ENCODE results near the gene PTK6. TPM values are rescaled to one million over a fixed set of nuclear protein-coding genes. Genes with fewer than 3 reads are reported as not detected.
"Not testable (repeated sequence)": the region's sequence is repeated elsewhere in the genome, so short reads cannot be mapped to it uniquely, and the experiment has no call there.

Gene PTK6
- total and polyA plus RNA-seq, 5 donors from 2014 or later = 0.15 to 0.21 (median 0.19) TPM; not detected in 1

GRCh38 chr20:63486300-63486855 lies 50.8 kb downstream of the PTK6 start:
- Mint-ChIP-seq H3K36me3 (no peaks in the 10 kb centered on the region), H3K4me1 (peaks cover 0 to 3% (median 0%) of the 10 kb centered on the region in 4 donors), H3K27ac (no peak overlapping the region), H3K9me3 (no peaks in the 10 kb centered on the region), H3K27me3 (peaks cover 17% of the 10 kb centered on the region), H3K4me3 (no peak overlapping the region)
- H3K27me3 ChIP-seq (ENCODE audit: control insufficient read depth, insufficient read depth, low read length) = no peaks in the 10 kb centered on the region
- no peaks in the 10 kb centered on the region for H3K36me3 ChIP-seq (ENCODE audit: control insufficient read depth, insufficient read depth, low read length)
- no peaks in the 10 kb centered on the region for H3K4me1 ChIP-seq (ENCODE audit: control insufficient read depth, insufficient read depth, low read length, poor library complexity, severe bottlenecking)
- H3K9me3 ChIP-seq (ENCODE audit: control insufficient read depth in 2 of 2, low read length in 2 of 2) = no peaks in the 10 kb centered on the region
- no peak overlapping the region for H3K4me3 ChIP-seq (ENCODE audit: low read depth, low read length)
- DNase-seq = no peak
- no peak overlapping the region for H3K27ac ChIP-seq (ENCODE audit: insufficient read depth, low read length, poor library complexity, severe bottlenecking)
- ATAC-seq (ENCODE audit: low read depth in 2 of 2) = no peak

- Mint-ChIP-seq H3K27me3 (peaks cover 21% of the 10 kb centered on the region), H3K9me3 (no peaks in the 10 kb centered on the region), H3K4me3 (no peak overlapping the region), H3K36me3 (no peaks in the 10 kb centered on the region), H3K27ac (no peak overlapping the region), H3K4me1 (peaks cover 0 to 3% (median 0%) of the 10 kb centered on the region in 4 donors)
- Histone ChIP-seq H3K27me3 (ENCODE audit: control insufficient read depth, insufficient read depth, low read length) (no peaks in the 10 kb centered on the region), H3K27ac (ENCODE audit: insufficient read depth, low read length, poor library complexity, severe bottlenecking) (no peak overlapping the region), H3K36me3 (ENCODE audit: control insufficient read depth, insufficient read depth, low read length) (no peaks in the 10 kb centered on the region), H3K4me1 (ENCODE audit: control insufficient read depth, insufficient read depth, low read length, poor library complexity, severe bottlenecking) (no peaks in the 10 kb centered on the region), H3K4me3 (ENCODE audit: low read depth, low read length) (no peak overlapping the region), H3K9me3 (ENCODE audit: control insufficient read depth in 2 of 2, low read length in 2 of 2) (no peaks in the 10 kb centered on the region)
- DNase-seq (no peak), ATAC-seq (ENCODE audit: low read depth in 2 of 2) (no peak)
Measured at GRCh38 chr20:63484651-63485403, 52.3 kb downstream of the PTK6 start.

GRCh38 chr20:63484236-63484635 lies 52.9 kb downstream of the PTK6 start:
- no peak overlapping the region for H3K4me3 Mint-ChIP-seq
- no peak overlapping the region for H3K27ac Mint-ChIP-seq
- H3K9me3 ChIP-seq (ENCODE audit: control insufficient read depth in 2 of 2, low read length in 2 of 2) = no peaks in the 10 kb centered on the region
- H3K4me1 Mint-ChIP-seq = peaks cover 0 to 3% (median 0%) of the 10 kb centered on the region in 4 donors
- ATAC-seq (ENCODE audit: low read depth in 2 of 2) = no peak
- no peaks in the 10 kb centered on the region for H3K9me3 Mint-ChIP-seq
- DNase-seq = no peak
- peaks cover 15% of the 10 kb centered on the region for H3K27me3 Mint-ChIP-seq
- H3K4me1 ChIP-seq (ENCODE audit: control insufficient read depth, insufficient read depth, low read length, poor library complexity, severe bottlenecking) = no peaks in the 10 kb centered on the region
- H3K36me3 ChIP-seq (ENCODE audit: control insufficient read depth, insufficient read depth, low read length) = no peaks in the 10 kb centered on the region
- no peak overlapping the region for H3K27ac ChIP-seq (ENCODE audit: insufficient read depth, low read length, poor library complexity, severe bottlenecking)
- no peaks in the 10 kb centered on the region for H3K36me3 Mint-ChIP-seq
- H3K27me3 ChIP-seq (ENCODE audit: control insufficient read depth, insufficient read depth, low read length) = no peaks in the 10 kb centered on the region
- no peak overlapping the region for H3K4me3 ChIP-seq (ENCODE audit: low read depth, low read length)

- Histone ChIP-seq H3K4me3 (ENCODE audit: low read depth, low read length) (no peak overlapping the region), H3K27me3 (ENCODE audit: control insufficient read depth, insufficient read depth, low read length) (no peaks in the 10 kb centered on the region), H3K36me3 (ENCODE audit: control insufficient read depth, insufficient read depth, low read length) (no peaks in the 10 kb centered on the region), H3K9me3 (ENCODE audit: control insufficient read depth in 2 of 2, low read length in 2 of 2) (no peaks in the 10 kb centered on the region), H3K4me1 (ENCODE audit: control insufficient read depth, insufficient read depth, low read length, poor library complexity, severe bottlenecking) (no peaks in the 10 kb centered on the region), H3K27ac (ENCODE audit: insufficient read depth, low read length, poor library complexity, severe bottlenecking) (no peak overlapping the region)
- no peak overlapping the region for H3K27ac Mint-ChIP-seq
- H3K27me3 Mint-ChIP-seq = peaks cover 14% of the 10 kb centered on the region
- DNase-seq (no peak), ATAC-seq (ENCODE audit: low read depth in 2 of 2) (no peak)
- H3K4me1 Mint-ChIP-seq = peaks cover 0 to 3% (median 0%) of the 10 kb centered on the region in 4 donors
- H3K4me3 Mint-ChIP-seq = no peak overlapping the region
- no peaks in the 10 kb centered on the region for H3K36me3 Mint-ChIP-seq
- H3K9me3 Mint-ChIP-seq = no peaks in the 10 kb centered on the region
Measured at GRCh38 chr20:63483834-63484233, 53.3 kb downstream of the PTK6 start.

GRCh38 chr20:63482021-63482587 lies 55.1 kb downstream of the PTK6 start:
- Mint-ChIP-seq H3K36me3 (no peaks in the 10 kb centered on the region), H3K27me3 (peaks cover 24% of the 10 kb centered on the region), H3K4me3 (no peak overlapping the region), H3K4me1 (peaks cover 0 to 3% (median 0%) of the 10 kb centered on the region in 4 donors), H3K27ac (no peak overlapping the region), H3K9me3 (no peaks in the 10 kb centered on the region)
- H3K4me3 ChIP-seq (ENCODE audit: low read depth, low read length) = no peak overlapping the region
- no peak for DNase-seq
- H3K36me3 ChIP-seq (ENCODE audit: control insufficient read depth, insufficient read depth, low read length) = no peaks in the 10 kb centered on the region
- no peak for ATAC-seq (ENCODE audit: low read depth in 2 of 2)
- no peaks in the 10 kb centered on the region for H3K4me1 ChIP-seq (ENCODE audit: control insufficient read depth, insufficient read depth, low read length, poor library complexity, severe bottlenecking)
- H3K27me3 ChIP-seq (ENCODE audit: control insufficient read depth, insufficient read depth, low read length) = no peaks in the 10 kb centered on the region
- H3K9me3 ChIP-seq (ENCODE audit: control insufficient read depth in 2 of 2, low read length in 2 of 2) = no peaks in the 10 kb centered on the region
- H3K27ac ChIP-seq (ENCODE audit: insufficient read depth, low read length, poor library complexity, severe bottlenecking) = no peak overlapping the region

GRCh38 chr20:63481503-63481902 lies 55.7 kb downstream of the PTK6 start:
- no peaks in the 10 kb centered on the region for H3K36me3 ChIP-seq (ENCODE audit: control insufficient read depth, insufficient read depth, low read length)
- H3K27me3 ChIP-seq (ENCODE audit: control insufficient read depth, insufficient read depth, low read length) = no peaks in the 10 kb centered on the region
- Mint-ChIP-seq H3K4me3 (no peak overlapping the region), H3K36me3 (no peaks in the 10 kb centered on the region), H3K9me3 (no peaks in the 10 kb centered on the region), H3K27me3 (peaks cover 30% of the 10 kb centered on the region), H3K4me1 (peaks cover 0 to 3% (median 0%) of the 10 kb centered on the region in 4 donors), H3K27ac (no peak overlapping the region)
- ATAC-seq (ENCODE audit: low read depth in 2 of 2) (no peak), DNase-seq (no peak)
- H3K4me1 ChIP-seq (ENCODE audit: control insufficient read depth, insufficient read depth, low read length, poor library complexity, severe bottlenecking) = no peaks in the 10 kb centered on the region
- H3K9me3 ChIP-seq (ENCODE audit: control insufficient read depth in 2 of 2, low read length in 2 of 2) = no peaks in the 10 kb centered on the region
- no peak overlapping the region for H3K4me3 ChIP-seq (ENCODE audit: low read depth, low read length)
- no peak overlapping the region for H3K27ac ChIP-seq (ENCODE audit: insufficient read depth, low read length, poor library complexity, severe bottlenecking)

GRCh38 chr20:63479695-63480419 lies 57.3 kb downstream of the PTK6 start:
- H3K36me3 ChIP-seq (ENCODE audit: control insufficient read depth, insufficient read depth, low read length); H3K4me3 Mint-ChIP-seq; H3K9me3 Mint-ChIP-seq; ATAC-seq (ENCODE audit: low read depth in 2 of 2); H3K4me3 ChIP-seq (ENCODE audit: low read depth, low read length); H3K27ac ChIP-seq (ENCODE audit: insufficient read depth, low read length, poor library complexity, severe bottlenecking); H3K27me3 ChIP-seq (ENCODE audit: control insufficient read depth, insufficient read depth, low read length); H3K27ac Mint-ChIP-seq; H3K9me3 ChIP-seq (ENCODE audit: control insufficient read depth in 2 of 2, low read length in 2 of 2); H3K4me1 Mint-ChIP-seq; DNase-seq; H3K4me1 ChIP-seq (ENCODE audit: control insufficient read depth, insufficient read depth, low read length, poor library complexity, severe bottlenecking); H3K36me3 Mint-ChIP-seq: not testable (repeated sequence)
- H3K27me3 Mint-ChIP-seq = peaks cover 46% of the 10 kb centered on the region
